Ramos (cell line): ENCODE data around the gene PLEKHA1.

Experiments
- in situ Hi-C: fragments of 300-500 bp; cut with MboI; formaldehyde crosslinking; loops from one replicate; pipeline ENCODE4 v1.14.3; 2022; ENCODE audit warnings: low sequenced_read_pairs; ENCODE audit not compliant: unreplicated experiment

PLEKHA1 gene

DNA sequence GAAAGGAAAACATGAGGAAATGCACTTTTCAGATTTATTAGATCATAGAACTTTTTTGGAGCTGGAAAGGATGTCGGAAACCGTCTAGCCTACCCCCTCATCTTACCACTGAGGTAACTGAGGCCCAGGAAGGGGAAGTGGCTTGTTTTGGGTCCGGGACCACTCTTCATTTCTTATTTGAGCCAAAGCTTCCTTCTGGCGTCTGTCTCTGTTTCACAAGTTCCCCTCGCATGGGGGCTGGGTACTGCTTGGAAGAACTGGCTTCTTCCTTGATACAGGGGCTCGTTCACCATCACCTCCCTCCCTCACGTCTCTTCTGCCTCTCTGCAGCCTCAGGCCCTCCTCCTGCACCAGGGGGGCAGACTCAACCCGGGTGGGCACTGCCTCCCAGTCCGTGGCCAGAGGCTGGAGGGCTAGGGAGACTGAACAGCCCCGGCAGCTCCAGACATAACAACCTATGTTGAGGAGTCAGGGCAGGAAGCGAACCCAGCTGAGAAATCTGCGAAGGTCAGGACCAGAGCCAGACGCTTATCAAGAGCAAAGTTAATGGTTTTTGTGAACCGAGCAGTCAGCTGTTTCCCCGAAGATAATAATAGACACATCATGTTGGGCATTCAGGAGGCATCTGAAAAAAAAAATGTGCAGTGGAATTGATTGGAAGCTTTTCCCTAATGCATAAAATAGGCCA, 99.8 kb downstream of the PLEKHA1 start:
- in situ Hi-C loops = no loop called here

DNA sequence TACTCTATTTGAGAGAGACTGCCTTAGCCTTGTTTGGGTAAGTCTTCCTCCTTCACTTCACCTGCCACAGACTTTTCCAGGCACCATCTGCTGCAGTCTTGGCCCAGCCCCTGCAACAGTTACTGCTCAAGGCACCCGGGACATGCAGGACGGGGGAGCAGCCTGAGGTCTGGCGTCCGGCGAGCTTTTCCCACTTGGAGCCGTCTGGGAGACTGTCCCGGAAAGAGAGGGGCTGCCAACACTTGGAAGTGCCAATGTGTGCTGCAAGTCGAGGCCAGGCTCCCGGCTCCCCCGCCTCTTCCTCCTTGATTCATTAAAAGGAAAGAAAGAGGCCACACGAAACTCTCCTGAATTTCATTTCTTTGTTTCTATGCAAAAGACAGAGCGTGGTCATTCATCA, 100.6 kb downstream of the PLEKHA1 start:
- in situ Hi-C loops = no loop called here

DNA sequence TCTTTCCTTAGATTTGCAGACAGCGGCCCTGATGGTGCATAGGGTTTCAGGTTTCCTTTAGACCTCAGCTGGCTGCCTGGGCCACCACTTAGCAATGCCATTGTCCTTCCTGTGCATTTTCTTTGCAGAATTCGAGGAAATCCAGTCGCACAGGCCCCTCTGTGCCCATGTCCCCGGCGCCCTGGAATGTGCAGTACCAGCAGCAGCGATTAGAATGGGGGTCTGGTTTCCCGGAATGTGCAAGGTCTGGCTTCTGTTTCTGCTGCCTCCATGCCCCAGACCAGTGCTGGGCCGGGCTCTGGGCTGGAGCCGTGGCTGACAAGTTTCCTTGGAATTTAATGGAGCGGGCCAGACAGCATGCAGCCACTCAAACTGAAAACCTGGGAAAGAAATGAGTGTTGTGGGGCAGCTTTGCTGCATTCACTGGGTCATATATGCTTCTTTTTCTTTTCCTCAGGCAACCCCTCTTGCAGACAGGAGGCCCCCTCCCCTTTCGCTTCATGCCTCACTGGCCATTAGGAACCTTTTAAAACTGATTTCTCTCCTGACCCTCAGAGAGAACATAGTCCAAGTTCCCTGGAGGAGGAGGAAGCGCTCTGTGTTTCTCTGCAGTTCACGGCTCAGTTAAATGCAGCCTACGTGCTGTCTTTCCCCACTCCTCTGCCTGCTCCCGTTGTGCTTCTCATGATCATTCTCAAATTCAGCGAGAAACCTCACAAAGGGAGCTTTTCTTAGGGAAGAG, 101.3 kb downstream of the PLEKHA1 start:
- in situ Hi-C loops = no loop called here

DNA sequence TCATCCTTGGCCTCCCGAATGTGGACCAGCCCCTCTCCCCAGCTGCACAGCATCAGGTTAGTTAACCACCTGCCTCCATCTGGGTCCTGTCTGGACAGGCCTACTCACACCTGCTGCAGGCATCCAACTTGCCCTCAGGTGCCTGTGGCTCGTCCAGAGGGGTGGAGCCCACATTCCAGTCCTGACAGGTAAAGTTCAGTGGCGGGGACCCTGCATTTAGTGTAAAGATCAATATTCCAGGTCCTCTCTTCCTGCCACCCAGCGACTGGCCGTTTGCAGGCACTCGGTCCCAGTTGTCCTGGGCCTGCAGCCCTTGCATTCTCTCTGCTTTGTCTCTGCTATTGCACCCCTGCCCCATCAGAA, 101.8 kb downstream of the PLEKHA1 start:
- in situ Hi-C loops = no loop called here

DNA sequence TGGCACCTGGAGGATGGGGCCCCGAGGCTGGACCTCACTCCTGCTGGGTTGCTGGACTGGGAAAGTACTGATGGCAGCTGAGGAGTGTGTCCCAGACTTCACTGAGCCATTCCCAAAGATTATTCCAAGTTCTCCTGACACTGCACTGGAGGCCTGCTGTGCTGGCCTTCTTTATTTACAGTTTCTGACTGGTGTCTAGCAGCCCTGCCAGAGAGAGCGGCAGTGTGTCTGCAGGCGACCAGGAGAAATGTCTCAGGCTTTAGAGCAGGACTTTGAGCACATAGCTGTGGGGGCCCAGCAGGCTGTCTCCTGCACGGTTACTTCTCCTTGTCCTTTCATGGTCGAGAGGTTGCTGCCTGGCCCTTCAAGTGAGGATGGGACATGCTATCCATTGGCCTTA, 102.9 kb downstream of the PLEKHA1 start:
- in situ Hi-C loops = no loop called here

DNA sequence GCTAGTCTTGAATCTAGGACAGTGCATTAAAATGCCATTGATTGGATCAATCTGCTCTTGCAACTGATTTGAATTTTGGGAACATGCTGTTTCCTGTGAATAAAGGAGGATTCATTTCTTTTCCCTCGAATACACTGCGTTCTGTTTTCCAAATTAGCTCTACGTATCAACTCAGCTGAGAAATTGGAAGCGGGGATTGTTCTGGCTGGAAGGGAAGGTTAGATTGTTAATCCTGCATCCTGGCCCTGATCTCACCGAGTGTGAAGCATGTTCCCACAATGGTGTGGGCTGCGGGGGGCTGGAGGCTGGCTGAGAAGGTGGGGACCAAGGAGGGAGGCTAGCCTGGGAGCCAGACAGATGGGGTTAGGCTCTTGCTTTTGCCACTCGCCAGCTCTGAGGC, 104.5 kb downstream of the PLEKHA1 start:
- in situ Hi-C loops = no loop called here

DNA sequence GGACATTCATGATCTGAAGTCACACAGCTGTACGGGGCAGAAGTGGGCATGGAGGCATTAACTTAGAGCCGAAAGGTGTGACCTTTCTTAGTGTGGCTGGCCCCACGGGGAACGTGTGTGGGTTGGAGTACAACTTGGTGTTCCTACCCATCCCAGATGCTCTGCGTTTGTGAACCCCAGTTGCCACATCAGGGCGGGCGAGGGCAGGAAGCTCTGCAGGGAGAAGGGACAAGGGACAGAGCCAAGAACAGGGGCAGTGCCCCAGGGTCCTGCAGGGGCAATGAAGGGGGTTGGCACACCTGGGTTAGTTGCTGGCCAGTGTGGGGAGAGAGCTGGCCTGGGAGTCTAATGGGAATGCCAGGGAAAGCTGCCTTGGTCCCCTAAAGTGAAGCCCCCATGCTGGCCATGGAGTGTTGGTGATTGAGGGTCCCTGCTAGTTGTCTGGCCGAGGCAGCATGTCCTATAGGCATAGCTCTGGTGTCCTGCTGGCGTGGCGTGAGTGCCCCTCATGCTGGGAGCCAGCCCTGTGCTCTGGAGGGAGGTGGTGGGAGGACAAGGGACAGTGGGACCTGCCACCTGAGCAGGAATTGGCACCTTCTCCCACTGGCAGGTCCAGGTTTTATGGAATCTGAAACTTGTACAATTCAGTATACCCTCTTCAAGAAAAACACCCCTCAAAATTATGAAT, 105.8 kb downstream of the PLEKHA1 start:
- in situ Hi-C loops = no loop called here

DNA sequence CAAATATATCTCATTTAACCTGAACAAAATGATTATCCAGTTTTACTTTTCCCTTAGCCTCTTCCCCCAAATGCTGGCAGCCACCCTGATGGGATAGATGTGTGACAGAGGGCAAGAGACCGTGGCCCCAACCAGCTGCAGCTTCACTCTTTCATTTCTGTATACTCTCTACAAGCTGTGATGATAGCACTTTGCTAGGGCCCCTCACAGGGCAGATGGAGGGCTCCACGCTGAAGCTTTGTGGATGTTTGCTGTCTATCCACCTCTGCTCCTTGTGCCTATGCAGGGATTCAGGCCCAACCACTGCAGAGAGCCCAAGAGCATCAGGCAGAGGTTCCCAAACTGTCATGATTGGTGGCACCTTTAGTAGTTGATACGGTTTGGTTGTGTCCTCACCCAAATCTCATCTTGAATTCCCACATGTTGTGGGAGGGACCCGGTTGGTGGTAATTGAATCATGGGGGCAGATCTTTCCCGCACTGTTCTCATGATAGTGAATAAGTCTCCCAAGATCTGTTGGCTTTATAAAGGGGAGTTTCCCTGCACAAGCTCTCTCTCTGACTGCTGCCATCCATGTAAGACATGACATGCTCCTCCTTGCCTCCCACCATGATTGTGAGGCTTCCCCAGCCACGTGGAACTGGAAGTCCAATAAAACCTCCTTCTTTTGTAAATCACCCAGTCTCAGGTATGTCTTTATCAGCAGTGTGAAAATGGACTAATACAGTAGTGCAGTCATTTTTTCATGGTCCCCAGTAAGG, 107.0 kb downstream of the PLEKHA1 start:
- in situ Hi-C loops = no loop called here
